GM21737 (cell line): ENCODE measurements around the gene HRG.

Source experiments
- ATAC-seq: cut with Tn5 transposase; IDR thresholded peaks from one replicate; pipeline ENCODE4 v1.9.1; 2021; ENCODE audit warnings: mild to moderate bottlenecking, moderate library complexity; ENCODE audit not compliant: unreplicated experiment

HRG gene

GRCh38 chr3:186637686-186638085 is 28.1 kb upstream of the HRG start:
- no peak for ATAC-seq

GRCh38 chr3:186638259-186638658 is 27.6 kb upstream of the HRG start:
- ATAC-seq, result no peak

GRCh38 chr3:186639778-186640472 is 25.9 kb upstream of the HRG start, which contains the start of gene FETUB:
FETUB (plus strand) TSS chr3:186640399; CDS start chr3:186640461, 62 bp downstream.
- ATAC-seq, result no peak

- no peak for ATAC-seq
Observed at GRCh38 chr3:186640473-186640818, 25.4 kb upstream of the HRG start.

GRCh38 chr3:186640929-186641328 is 24.9 kb upstream of the HRG start:
- no peak for ATAC-seq

GRCh38 chr3:186642014-186642413 is 23.8 kb upstream of the HRG start:
- ATAC-seq, result no peak

GRCh38 chr3:186643493-186643892 is 22.3 kb upstream of the HRG start:
- ATAC-seq, result no peak

- no peak for ATAC-seq
Observed at GRCh38 chr3:186644683-186645082, 21.1 kb upstream of the HRG start.

- ATAC-seq, result no peak
Observed at GRCh38 chr3:186646106-186646505, 19.7 kb upstream of the HRG start.

GRCh38 chr3:186646841-186647240 is 19.0 kb upstream of the HRG start:
- no peak for ATAC-seq

GRCh38 chr3:186648851-186649250 is 17.0 kb upstream of the HRG start:
- ATAC-seq, result no peak

- no peak for ATAC-seq
Observed at GRCh38 chr3:186651678-186652215, 14.1 kb upstream of the HRG start.

- peak; percentile 90 for ATAC-seq
Observed at GRCh38 chr3:186653080-186653707, 12.6 kb upstream of the HRG start.

GRCh38 chr3:186653984-186654383 is 11.8 kb upstream of the HRG start:
- no peak for ATAC-seq

GRCh38 chr3:186663361-186664118 is 2.3 kb upstream of the HRG start:
- ATAC-seq, result no peak

GRCh38 chr3:186664119-186664495 is 1.7 kb upstream of the HRG start:
- ATAC-seq, result no peak

GRCh38 chr3:186664506-186664905 is 1.3 kb upstream of the HRG start:
- ATAC-seq, result no peak

GRCh38 chr3:186668426-186668825 is 2.6 kb downstream of the HRG start:
- no peak for ATAC-seq

GRCh38 chr3:186669378-186670084 is 3.7 kb downstream of the HRG start:
- ATAC-seq, result no peak

- ATAC-seq, result no peak
Observed at GRCh38 chr3:186670155-186670554, 4.3 kb downstream of the HRG start.

- no peak for ATAC-seq
Observed at GRCh38 chr3:186671051-186671450, 5.2 kb downstream of the HRG start.
